ENCODE data around the gene CCDC187.

Gene CCDC187

DNA sequence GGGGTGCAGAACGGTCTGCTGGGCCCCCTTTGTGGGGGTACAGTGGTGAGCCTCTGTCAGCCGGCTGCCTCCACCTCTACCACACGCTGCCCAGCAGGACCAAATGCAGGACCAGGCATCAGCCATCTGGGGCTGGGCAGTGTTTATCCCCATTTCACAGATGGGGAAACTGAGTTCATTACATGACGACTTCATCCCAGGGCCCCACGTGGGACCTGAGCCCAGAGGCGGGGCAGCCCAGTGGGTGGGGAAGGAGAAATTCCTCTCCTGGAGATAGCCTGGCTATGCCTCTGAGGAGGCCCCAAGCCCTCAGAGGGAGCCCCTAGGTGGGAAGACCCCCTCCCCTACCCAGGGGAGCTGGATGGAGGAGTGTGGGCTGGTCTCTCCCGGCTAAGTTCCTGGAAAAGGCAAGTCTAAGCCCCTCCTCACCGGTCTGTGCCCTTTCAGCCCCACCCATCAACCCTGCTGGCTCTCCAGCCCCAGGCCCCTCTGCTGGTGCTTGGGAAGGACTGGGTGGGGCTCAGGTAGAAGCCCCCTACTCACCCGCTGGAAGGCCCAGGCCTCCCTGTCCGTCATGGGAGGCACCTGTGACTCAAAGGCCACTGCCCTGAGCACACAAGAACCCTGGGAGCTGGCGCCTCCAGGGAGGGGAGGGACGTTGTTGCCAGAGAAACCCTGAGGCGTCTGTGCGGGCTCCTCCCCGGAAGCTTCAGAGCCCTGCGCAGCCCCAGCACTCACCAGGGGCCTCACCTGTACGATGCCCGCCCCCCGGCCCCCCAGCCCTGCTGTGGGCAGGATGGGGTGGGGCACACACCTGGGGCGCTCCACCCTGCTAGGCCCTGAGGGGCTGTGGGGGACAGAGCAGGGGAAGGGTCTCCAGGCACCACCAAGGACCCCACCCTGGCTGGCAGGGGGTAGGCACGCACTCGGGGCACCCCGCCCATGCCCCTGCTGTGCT is 7.4 kb upstream of the CCDC187 start:
- DNase-seq = peak; percentile 77 to 78

DNA sequence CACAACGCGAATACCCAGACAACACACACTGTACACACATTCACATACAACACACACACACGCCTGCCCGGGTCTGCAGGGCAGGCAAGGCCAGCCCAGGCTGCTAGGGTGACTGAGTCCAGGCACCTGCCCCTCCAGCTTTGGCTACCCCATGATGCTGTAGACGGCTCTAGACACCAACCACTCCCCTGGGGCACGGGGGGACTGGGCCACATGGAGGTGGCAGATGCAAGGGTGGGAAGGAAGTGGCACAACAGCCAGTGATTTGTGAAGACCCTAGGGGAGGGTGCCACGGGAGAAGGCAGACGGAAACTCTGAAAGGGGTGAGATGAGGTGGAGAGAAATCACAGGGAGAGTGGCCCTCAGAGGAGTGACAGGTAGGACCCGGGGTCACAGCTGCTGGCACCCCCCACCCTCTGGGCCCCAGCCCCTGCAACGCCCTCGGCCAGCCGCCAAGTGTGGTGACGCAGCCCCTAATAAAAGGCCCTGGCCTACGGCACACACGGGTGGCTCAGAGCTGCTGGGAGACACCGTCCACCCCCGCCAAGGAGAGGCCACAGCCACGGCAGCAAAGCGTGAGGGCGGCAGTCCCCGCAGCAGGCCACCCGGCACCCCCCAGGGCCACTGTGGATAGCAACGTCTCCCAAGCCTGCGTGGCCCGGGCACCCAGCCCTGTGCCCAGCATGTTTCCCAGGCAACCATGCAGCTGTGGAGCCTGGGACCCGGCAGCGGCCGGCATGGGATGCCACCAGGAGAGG is 6.6 kb upstream of the CCDC187 start:
- DNase-seq = peak; percentile 46 to 83

GRCh38 chr9:136309806-136310220 is 5.9 kb upstream of the CCDC187 start:
- DNase-seq = no peak

DNA sequence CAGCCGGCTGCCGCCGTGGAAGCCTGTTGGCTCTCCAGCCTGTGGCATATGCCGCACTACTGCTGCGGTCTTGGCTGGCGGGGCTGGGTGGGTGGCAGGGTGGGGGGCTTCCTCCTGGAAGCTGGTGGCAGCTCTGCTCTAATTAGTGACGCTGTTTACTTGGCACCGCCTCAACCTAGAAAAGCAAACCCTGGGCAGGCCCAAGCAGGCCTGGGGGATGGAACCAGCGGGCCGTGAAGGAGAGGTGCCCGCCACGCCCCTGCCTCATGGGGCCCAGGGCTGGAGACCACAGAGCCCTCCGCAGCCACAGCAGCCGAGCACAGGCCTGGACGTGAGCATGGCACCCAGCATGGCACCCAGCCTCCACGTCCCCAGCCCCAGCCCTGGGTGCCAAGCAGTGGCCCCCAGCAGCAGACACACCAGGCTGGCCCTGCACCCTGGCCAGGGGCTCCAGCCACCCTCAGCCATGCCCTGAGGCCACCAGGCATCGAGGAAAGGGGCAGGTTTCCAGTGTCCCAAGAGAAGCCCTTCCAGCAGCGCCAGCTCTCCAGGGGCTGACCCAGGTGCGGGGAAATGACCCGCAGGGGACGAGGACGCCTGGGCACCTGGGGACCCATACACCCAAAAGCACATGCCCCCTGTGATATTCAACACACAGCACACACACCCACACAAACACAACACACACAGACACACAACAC is 5.4 kb upstream of the CCDC187 start:
- DNase-seq = peak; percentile 78 to 84

DNA sequence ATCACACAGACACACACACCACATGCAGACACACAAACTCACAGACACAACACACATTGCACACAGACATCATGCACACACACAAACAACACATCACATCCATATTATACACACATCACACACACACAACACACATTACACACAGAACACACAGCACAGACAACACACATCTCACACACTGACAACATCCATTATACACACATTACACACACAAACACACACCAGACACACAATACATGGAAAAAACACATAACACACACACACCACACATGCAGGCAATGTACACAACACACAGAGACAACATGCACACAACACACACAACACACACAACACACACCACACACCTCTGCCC is 4.8 kb upstream of the CCDC187 start:
- DNase-seq = no peak

DNA sequence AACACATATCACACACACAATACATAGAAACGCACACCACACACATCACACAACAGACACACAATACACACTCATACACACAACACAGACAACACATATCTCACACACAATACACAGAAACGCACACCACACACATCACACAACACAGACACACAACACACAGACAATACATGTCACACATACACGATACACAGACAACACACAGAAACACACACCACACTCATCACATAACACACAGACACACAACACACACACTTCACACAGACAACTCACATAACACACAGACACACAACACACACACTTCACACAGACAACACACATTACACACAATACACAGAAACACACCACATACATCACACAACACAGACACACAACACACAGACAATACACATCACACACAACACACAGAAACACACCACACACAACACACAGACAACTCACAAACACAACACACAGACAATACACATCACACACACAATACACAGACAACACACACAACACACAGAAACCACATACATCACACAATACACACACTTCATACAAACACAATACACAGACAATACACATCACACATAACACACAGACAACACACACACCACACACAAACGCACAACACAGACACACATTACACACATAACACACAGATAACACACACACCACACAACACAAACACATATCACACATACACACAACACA is 4.3 kb upstream of the CCDC187 start:
- no peak for DNase-seq

GRCh38 chr9:136307215-136307750 is 3.4 kb upstream of the CCDC187 start:
- no peak for DNase-seq

GRCh38 chr9:136306211-136307208 is 2.6 kb upstream of the CCDC187 start:
- no peak for DNase-seq

DNA sequence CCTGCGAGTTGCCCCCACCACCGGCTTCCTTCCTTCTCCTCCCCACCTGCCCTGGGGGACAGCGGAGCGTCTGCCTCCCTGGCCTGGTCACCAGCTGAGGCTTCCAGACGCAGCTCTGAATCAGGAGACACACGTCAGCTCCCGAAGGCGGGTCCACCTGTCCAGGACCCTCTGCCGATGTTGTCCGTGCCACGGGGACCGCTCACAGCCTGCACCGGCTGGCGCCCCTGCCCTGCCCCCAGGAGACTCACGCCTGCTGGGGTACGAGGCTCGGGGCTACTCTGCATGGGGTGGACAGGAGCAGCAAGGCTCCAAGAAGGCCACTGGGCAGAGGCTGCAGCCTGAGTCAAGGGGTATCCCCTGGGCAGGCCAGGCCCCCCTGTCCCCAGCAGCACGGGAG is 1.9 kb upstream of the CCDC187 start:
- DNase-seq = no peak

GRCh38 chr9:136304981-136305380 is 1.1 kb upstream of the CCDC187 start:
- no peak for DNase-seq

GRCh38 chr9:136304456-136304855 is 562 bp upstream of the CCDC187 start:
- no peak for DNase-seq

- DNase-seq = no peak
Measured at GRCh38 chr9:136303066-136303824, 649 bp downstream of the CCDC187 start.

DNA sequence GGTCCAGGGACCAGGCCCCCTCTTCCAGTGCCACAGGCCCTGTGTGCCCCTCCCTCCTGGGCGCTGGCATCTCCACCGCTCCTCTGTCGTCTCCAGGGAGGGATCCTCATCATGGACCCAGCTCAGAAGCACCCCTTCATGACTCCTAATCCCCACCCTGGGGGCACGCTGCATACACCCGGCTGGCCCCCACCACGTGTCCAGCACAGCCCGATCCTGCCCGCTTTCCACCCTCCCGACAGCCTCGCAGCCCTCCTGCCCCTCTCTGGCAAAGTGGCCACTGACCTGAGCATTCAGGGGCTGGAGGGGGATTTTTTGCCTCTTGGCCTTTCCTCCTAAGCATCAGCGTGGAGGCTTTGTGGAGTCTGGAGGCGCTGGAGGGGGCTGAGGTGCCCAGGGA is 1.4 kb downstream of the CCDC187 start:
- DNase-seq = no peak

GRCh38 chr9:136300866-136301265 is 3.0 kb downstream of the CCDC187 start:
- no peak for DNase-seq

- no peak for DNase-seq
Measured at GRCh38 chr9:136300016-136300545, 3.8 kb downstream of the CCDC187 start.

GRCh38 chr9:136299541-136299940 is 4.4 kb downstream of the CCDC187 start:
- DNase-seq = no peak

GRCh38 chr9:136299116-136299515 is 4.8 kb downstream of the CCDC187 start:
- no peak for DNase-seq

DNA sequence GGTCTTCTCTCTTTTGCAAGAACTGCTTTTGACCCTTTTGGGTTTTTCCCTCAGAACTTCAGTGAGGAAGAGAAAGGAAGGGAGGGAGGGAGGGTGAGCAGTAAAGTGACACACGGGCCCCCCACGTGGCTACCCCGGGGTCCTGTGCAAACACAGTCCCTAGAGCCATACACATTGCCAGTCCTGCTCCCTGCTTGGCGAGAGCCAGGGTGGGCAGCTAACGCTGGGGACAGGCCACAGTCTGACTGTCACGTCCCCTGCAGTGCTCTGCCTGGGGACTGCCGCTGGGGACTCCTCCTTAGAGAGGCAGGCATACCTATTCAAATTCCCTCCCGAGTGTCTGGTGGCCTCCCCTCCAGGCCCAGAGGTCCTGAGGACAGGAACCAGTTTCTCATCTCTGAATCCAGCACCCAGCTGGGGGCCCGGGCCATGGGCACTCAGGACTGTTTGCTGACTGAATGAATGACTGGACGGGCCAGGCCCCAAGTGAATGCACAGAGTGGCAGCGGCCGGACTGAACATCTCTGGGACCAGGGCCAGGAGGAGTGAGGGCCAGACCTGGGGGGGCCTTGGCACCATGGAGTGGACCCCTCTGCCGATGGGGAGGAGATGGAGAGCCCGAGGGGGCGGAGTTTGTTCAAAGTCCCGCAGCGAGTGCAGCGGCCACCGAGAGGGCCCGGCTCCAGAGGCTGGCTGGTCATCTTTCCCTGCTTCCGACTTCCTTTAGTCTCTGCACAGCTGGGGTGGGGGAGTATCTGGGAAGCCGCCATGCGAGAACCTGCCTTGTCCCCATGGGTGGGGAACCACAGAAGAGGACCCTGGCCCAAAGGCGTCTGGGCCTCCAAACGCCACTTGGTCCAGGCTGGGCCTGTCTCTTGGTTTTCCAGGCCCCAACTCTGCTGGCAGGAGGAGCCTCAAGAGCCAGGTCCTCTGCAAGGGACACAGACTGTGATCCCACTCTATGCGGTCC is 5.8 kb downstream of the CCDC187 start:
- DNase-seq = no peak
